Fibroblast of lung (primary cell): Measurements from ENCODE around the gene ESR2. TPM values are rescaled to one million over a fixed set of nuclear protein-coding genes. Genes with fewer than 3 reads are reported as not detected.

Experiments used
- DNase-seq, 2 donors: peaks; one replicate each; pipeline versions ENCODE4 v3.0.0 to v3.0.0-alpha.2; 2010; ENCODE audit warnings: low read depth in 2 of 2
- H2AFZ ChIP-seq: 2 replicates; pipeline ENCODE4 v1.5.1; 2012; ENCODE audit warnings: low read length, control low read depth, inconsistent platforms
- H3K27ac ChIP-seq: 2 replicates; pipeline ENCODE4 v1.5.1; 2011; ENCODE audit warnings: low read length, control low read depth; ENCODE audit not compliant: insufficient read depth
- H3K27me3 ChIP-seq: 2 replicates; pipeline ENCODE4 v1.5.1; 2011; ENCODE audit warnings: mild to moderate bottlenecking, low read length; ENCODE audit not compliant: control insufficient read depth, insufficient read depth
- H3K36me3 ChIP-seq: 2 replicates; pipeline ENCODE4 v1.5.1; 2011; ENCODE audit warnings: low read length; ENCODE audit not compliant: control insufficient read depth, insufficient read depth
- H3K4me1 ChIP-seq: 2 replicates; pipeline ENCODE4 v1.5.1; 2011; ENCODE audit warnings: low read length; ENCODE audit not compliant: control insufficient read depth, insufficient read depth; ENCODE audit errors: extremely low read depth
- H3K4me2 ChIP-seq: 2 replicates; pipeline ENCODE4 v1.5.1; 2011; ENCODE audit warnings: low read length, control low read depth; ENCODE audit not compliant: insufficient read depth; ENCODE audit errors: extremely low read depth
- H3K4me3 ChIP-seq, 4 experiments: fragments of 200-600 bp in 1 of 4; sonication (generic) in 1 of 4; replicated peaks in 1 of 4; 2 replicates each; pipeline ENCODE4 v1.5.1; 2011 to 2016; ENCODE audit warnings: low read length in 4 of 4, low read depth in 3 of 4, mild to moderate bottlenecking in 3 of 4, control low read depth in 2 of 4, inconsistent platforms in 1 of 4, mixed read lengths in 1 of 4; ENCODE audit not compliant: insufficient read depth in 1 of 4; ENCODE audit errors: control extremely low read depth in 1 of 4
- H3K79me2 ChIP-seq: 2 replicates; pipeline ENCODE4 v1.5.1; 2012; ENCODE audit warnings: mild to moderate bottlenecking, low read length, inconsistent platforms; ENCODE audit not compliant: control insufficient read depth, insufficient read depth
- H3K9ac ChIP-seq: 2 replicates; pipeline ENCODE4 v1.5.1; 2011; ENCODE audit warnings: mild to moderate bottlenecking, low read length, control low read depth; ENCODE audit not compliant: insufficient read depth
- H3K9me3 ChIP-seq: 2 replicates; pipeline ENCODE4 v1.5.1; 2012; ENCODE audit warnings: low read depth, low read length; ENCODE audit not compliant: control insufficient read depth, insufficient read depth
- H4K20me1 ChIP-seq: 2 replicates; pipeline ENCODE4 v1.5.1; 2011; ENCODE audit warnings: low read length; ENCODE audit not compliant: control insufficient read depth, insufficient read depth; ENCODE audit errors: extremely low read depth
- EZH2 ChIP-seq: IDR thresholded peaks from 2 replicates; pipeline ENCODE4 v1.5.1; 2012; ENCODE audit warnings: low read length, control low read depth, mild to moderate bottlenecking; ENCODE audit errors: missing control alignments
- polyA plus RNA-seq, 2 donors: library from polyadenylated mRNA; depleted of rRNA in 1 of 2; stranded (reverse) in 1 of 2; unstranded in 1 of 2; fragments of >200 nt; gene quantifications; 2 replicates each; pipeline ENCODE4 v1.2.1, GENCODE V29; 2011 to 2012; ENCODE audit warnings: missing spikeins in 1 of 2
- total RNA-seq: library from RNA; depleted of rRNA; stranded (reverse); fragments of >200 nt; gene quantifications from 2 replicates; pipeline ENCODE4 v1.2.1, GENCODE V29; 2014
- TF ChIP-seq, protein P1 (sequence below), 2 donors: IDR thresholded peaks in 1 of 2; conservative IDR thresholded peaks in 1 of 2; 1 replicate in 1 of 2; 2 replicates in 1 of 2; pipeline ENCODE4 v1.5.1; 2011 to 2012; ENCODE audit warnings: low read length in 2 of 2, control low read depth in 1 of 2, inconsistent platforms in 1 of 2, low read depth in 1 of 2, mild to moderate bottlenecking in 1 of 2

Gene ESR2
- total and polyA plus RNA-seq, 2 donors (not counting 1 experiment from before 2014, with no cell fraction given): 0.02 to 0.66 TPM

DNA sequence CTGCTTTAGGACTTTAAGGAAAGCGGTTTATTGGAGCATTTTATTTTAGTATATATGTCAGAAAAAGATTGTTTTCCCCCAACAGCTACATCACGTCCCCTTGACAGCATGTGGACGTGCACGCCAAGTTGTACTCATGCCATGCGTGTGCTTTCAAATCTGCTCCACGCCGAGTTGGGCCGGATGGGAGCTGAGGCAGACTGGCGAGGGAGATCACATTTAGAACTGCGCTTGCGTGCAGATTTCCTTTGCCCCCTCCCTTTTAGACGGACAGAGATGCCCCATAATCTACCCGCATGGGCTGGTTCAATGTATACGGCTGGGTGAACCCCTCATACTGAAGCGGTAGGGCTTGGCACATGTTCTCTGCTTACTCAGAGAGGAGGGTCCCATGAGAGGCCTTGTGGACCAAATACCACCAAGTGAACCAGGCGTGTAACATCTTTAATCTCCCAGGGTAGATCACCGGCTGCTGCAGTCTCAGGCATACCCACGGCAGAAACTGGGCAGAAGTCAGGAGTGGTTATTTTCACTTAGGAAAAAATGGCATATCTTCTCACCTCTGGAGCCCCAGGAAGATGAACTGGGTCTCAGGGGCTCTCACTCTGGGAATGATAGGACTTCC, 92.1 kb downstream of the ESR2 start:
- Histone ChIP-seq H3K27ac (no peak overlapping the region), H3K79me2 (no peaks in the 10 kb centered on the region), H4K20me1 (no peaks in the 10 kb centered on the region), H3K9me3 (no peaks in the 10 kb centered on the region), H3K4me1 (no peaks in the 10 kb centered on the region), H3K4me2 (no peak overlapping the region), H3K4me3 (no peak overlapping the region), H3K27me3 (no peaks in the 10 kb centered on the region), H3K9ac (no peak overlapping the region), H2AFZ (no peak overlapping the region), H3K36me3 (no peaks in the 10 kb centered on the region)
- TF ChIP-seq, protein P1, sequence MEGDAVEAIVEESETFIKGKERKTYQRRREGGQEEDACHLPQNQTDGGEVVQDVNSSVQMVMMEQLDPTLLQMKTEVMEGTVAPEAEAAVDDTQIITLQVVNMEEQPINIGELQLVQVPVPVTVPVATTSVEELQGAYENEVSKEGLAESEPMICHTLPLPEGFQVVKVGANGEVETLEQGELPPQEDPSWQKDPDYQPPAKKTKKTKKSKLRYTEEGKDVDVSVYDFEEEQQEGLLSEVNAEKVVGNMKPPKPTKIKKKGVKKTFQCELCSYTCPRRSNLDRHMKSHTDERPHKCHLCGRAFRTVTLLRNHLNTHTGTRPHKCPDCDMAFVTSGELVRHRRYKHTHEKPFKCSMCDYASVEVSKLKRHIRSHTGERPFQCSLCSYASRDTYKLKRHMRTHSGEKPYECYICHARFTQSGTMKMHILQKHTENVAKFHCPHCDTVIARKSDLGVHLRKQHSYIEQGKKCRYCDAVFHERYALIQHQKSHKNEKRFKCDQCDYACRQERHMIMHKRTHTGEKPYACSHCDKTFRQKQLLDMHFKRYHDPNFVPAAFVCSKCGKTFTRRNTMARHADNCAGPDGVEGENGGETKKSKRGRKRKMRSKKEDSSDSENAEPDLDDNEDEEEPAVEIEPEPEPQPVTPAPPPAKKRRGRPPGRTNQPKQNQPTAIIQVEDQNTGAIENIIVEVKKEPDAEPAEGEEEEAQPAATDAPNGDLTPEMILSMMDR (conservative IDR thresholded peaks at IDR 0.05 in 1 of 2, IDR thresholded peaks at IDR 0.05 in 1 of 2; ENCODE audit: low read depth in 1 of 2, low read length in 2 of 2): no peak
- TF ChIP-seq EZH2: no peak
- no peak for DNase-seq

DNA sequence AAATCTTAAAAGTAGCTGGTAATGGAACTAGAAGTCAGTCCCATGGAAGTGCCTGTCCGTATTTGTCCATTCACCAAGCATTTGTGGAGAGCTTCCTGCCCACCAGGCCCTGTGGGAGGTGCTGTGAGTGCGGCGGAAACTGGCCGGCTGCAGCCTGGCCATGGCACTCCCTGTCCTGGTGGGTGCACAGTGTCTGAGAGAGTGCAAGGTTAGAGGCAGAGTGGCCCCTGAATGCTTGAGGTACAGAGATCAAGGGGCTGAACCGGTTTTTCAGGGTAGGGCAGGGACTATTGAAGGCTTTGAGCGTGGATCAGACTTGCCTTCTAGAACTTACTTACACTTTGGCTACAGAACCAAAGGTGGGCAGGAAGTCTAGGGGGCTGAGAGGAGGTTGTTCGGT, 92.9 kb downstream of the ESR2 start:
- H2AFZ ChIP-seq: no peak overlapping the region
- DNase-seq: no peak

DNA sequence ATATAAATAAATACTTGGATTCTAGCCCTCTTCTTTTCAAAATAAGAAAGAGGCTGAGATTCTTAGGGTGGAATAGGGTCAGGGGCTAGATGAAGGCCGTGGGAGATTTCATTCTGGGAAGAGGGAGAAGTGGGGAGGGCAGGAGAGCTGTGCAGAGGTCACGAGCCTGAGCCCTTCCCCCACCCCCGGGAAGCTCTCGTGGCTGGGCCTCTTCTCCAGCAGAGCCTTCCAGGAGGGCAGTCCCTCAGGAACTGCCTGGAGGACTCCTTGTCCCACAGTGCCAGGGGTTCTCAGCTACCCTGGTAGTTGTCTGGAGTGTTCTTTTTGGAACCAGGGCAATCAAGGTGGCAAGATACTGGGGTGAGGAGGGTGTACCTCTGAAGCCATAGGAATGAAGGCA, 94.0 kb downstream of the ESR2 start:
- Histone ChIP-seq H3K36me3 (no peaks in the 10 kb centered on the region), H3K4me3 (no peak overlapping the region), H2AFZ (no peak overlapping the region)

More for the DNA sequence above, 92.9 kb downstream of the ESR2 start:
- Histone ChIP-seq H3K4me1 (no peaks in the 10 kb centered on the region), H4K20me1 (no peaks in the 10 kb centered on the region), H3K9ac (no peak overlapping the region), H3K36me3 (no peaks in the 10 kb centered on the region), H3K27me3 (no peaks in the 10 kb centered on the region), H3K27ac (no peak overlapping the region), H3K4me2 (no peak overlapping the region), H3K79me2 (no peaks in the 10 kb centered on the region), H3K4me3 (no peak overlapping the region), H3K9me3 (no peaks in the 10 kb centered on the region)
- TF ChIP-seq, protein P1 (conservative IDR thresholded peaks at IDR 0.05 in 1 of 2, IDR thresholded peaks at IDR 0.05 in 1 of 2; ENCODE audit: low read depth in 1 of 2, low read length in 2 of 2): no peak
- TF ChIP-seq EZH2: no peak

More for the DNA sequence above, 94.0 kb downstream of the ESR2 start:
- H3K4me2 ChIP-seq: no peak overlapping the region
- DNase-seq: no peak
- H3K79me2 ChIP-seq: no peaks in the 10 kb centered on the region
- H3K9me3 ChIP-seq: no peaks in the 10 kb centered on the region
- H4K20me1 ChIP-seq: no peaks in the 10 kb centered on the region
- no peaks in the 10 kb centered on the region for H3K27me3 ChIP-seq
- TF ChIP-seq, protein P1 (conservative IDR thresholded peaks at IDR 0.05 in 1 of 2, IDR thresholded peaks at IDR 0.05 in 1 of 2; ENCODE audit: low read depth in 1 of 2, low read length in 2 of 2): no peak
- TF ChIP-seq EZH2: no peak
- no peak overlapping the region for H3K27ac ChIP-seq
- H3K4me1 ChIP-seq: no peaks in the 10 kb centered on the region
- H3K9ac ChIP-seq: no peak overlapping the region
